NCI-H1417 treated with DMSO at 0.1 percent for 48 hours (cell line): ENCODE data around the gene TMX2.
"Not testable (repeated sequence)": the region's sequence is repeated elsewhere in the genome, so short reads cannot be mapped to it uniquely, and the experiment has no call there.

Experiments used
- DNase-seq: peaks from one replicate; lab custom pipeline; 2025; lab: John Stamatoyannopoulos, UW

TMX2 gene

GRCh38 chr11:57716726-57717125 lies 4.3 kb downstream of the TMX2 start:
- not testable (repeated sequence) for DNase-seq

GRCh38 chr11:57727185-57727584 lies 14.8 kb downstream of the TMX2 start:
- no peak for DNase-seq

GRCh38 chr11:57728829-57729228 lies 16.4 kb downstream of the TMX2 start:
- DNase-seq, result no peak

GRCh38 chr11:57729479-57729878 lies 17.1 kb downstream of the TMX2 start:
- no peak for DNase-seq

GRCh38 chr11:57732661-57733060 lies 20.3 kb downstream of the TMX2 start:
- no peak for DNase-seq

GRCh38 chr11:57735619-57736298 lies 23.4 kb downstream of the TMX2 start:
- DNase-seq, result no peak

GRCh38 chr11:57741132-57742086 lies 29.0 kb downstream of the TMX2 start, which contains the start of gene SELENOH:
Gene SELENOH, plus strand, starts transcription at chr11:57741491. Its CDS starts 105 bp downstream, at chr11:57741596.
- DNase-seq, result peak; percentile 95

- DNase-seq, result no peak
Measured at GRCh38 chr11:57742087-57742452, 29.7 kb downstream of the TMX2 start.

- no peak for DNase-seq
Measured at GRCh38 chr11:57744357-57744756, 32.0 kb downstream of the TMX2 start.

GRCh38 chr11:57745206-57745605 lies 32.8 kb downstream of the TMX2 start:
- no peak for DNase-seq

- DNase-seq, result no peak
Measured at GRCh38 chr11:57746920-57747319, 34.5 kb downstream of the TMX2 start.

GRCh38 chr11:57751176-57751575 lies 38.8 kb downstream of the TMX2 start:
- no peak for DNase-seq

GRCh38 chr11:57751676-57752253 lies 39.4 kb downstream of the TMX2 start, which contains the start of gene BTBD18:
Gene BTBD18, minus strand, starts transcription at chr11:57751819. Its CDS starts 631 bp downstream, at chr11:57751188.
- DNase-seq, result no peak

GRCh38 chr11:57752954-57753353 lies 40.6 kb downstream of the TMX2 start:
- no peak for DNase-seq

- DNase-seq, result no peak
Measured at GRCh38 chr11:57758174-57758573, 45.8 kb downstream of the TMX2 start.

- no peak for DNase-seq
Measured at GRCh38 chr11:57761301-57762234, 49.2 kb downstream of the TMX2 start, which contains the start of gene CTNND1. Gene CTNND1, plus strand, starts transcription at chr11:57761802. Its CDS starts 29,677 bp downstream, at chr11:57791479.

- DNase-seq, result no peak
Measured at GRCh38 chr11:57762235-57762861, 50.0 kb downstream of the TMX2 start.

GRCh38 chr11:57763568-57763967 lies 51.2 kb downstream of the TMX2 start:
- DNase-seq, result no peak

GRCh38 chr11:57764021-57764420 lies 51.6 kb downstream of the TMX2 start:
- DNase-seq, result no peak

GRCh38 chr11:57764566-57764965 lies 52.2 kb downstream of the TMX2 start:
- no peak for DNase-seq

GRCh38 chr11:57764972-57765371 lies 52.6 kb downstream of the TMX2 start:
- DNase-seq, result no peak
